ENCODE measurements around the gene NDUFV1.

The NDUFV1 gene

GRCh38 chr11:67640758-67641337 is 34.1 kb downstream of the NDUFV1 start:
- no peak for DNase-seq (ENCODE audit: low read depth)

- DNase-seq (ENCODE audit: low read depth) = no peak
Measured at GRCh38 chr11:67641338-67642172, 34.8 kb downstream of the NDUFV1 start.

GRCh38 chr11:67642173-67643120 is 35.7 kb downstream of the NDUFV1 start:
- DNase-seq (ENCODE audit: low read depth) = no peak

GRCh38 chr11:67644042-67644441 is 37.3 kb downstream of the NDUFV1 start:
- DNase-seq (ENCODE audit: low read depth) = no peak

DNA sequence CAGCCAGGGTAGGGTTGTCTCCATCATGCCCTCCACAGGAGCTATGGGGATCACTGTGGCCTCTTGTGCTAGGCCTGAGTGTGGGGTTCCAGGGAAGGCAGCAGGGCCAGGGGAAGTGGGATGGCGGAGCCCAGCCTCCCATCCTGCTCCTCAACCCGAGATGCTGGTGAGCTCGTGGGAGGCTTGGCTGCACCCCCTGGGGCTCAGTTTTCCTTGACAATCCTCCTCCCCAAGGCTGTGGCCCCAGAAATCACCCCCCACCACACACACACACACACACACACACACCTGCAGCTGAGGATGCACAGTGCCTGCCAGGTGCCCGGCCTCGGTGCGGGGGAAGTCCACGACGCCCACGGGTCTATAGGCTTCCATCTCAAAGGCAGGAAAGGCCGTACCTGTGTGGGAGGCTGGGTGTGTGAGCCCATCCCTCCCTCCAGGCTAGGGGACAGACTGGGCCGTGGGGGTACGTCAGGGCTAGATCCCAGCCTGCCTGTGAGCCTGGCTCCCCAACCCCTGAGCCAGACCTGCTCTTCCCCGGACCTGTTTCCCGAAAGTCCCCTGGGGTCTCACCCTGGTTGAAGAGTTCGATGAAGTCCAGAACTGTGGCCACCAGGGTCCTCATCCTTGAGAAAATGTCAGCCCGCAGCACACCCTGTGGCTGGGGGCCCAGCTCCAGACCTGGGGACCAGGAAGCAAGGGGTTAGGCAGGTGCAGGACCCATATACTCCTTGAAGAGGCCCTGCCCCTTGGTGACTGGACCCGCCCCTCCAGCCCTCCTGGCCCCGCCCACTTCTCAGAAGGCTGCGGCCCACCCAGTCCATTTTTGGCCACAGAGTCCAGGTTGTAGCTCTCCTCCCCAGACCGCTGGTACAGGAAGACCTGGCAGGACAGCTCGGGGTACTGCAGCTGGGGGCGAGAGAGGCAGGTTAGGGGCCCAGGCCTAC is 38.0 kb downstream of the NDUFV1 start:
- no peak for DNase-seq (ENCODE audit: low read depth)

GRCh38 chr11:67645521-67646461 is 39.1 kb downstream of the NDUFV1 start:
- DNase-seq (ENCODE audit: low read depth) = no peak

GRCh38 chr11:67646535-67647336 is 40.0 kb downstream of the NDUFV1 start:
- no peak for DNase-seq (ENCODE audit: low read depth)

GRCh38 chr11:67647471-67647870 is 40.7 kb downstream of the NDUFV1 start:
- DNase-seq (ENCODE audit: low read depth) = no peak

DNA sequence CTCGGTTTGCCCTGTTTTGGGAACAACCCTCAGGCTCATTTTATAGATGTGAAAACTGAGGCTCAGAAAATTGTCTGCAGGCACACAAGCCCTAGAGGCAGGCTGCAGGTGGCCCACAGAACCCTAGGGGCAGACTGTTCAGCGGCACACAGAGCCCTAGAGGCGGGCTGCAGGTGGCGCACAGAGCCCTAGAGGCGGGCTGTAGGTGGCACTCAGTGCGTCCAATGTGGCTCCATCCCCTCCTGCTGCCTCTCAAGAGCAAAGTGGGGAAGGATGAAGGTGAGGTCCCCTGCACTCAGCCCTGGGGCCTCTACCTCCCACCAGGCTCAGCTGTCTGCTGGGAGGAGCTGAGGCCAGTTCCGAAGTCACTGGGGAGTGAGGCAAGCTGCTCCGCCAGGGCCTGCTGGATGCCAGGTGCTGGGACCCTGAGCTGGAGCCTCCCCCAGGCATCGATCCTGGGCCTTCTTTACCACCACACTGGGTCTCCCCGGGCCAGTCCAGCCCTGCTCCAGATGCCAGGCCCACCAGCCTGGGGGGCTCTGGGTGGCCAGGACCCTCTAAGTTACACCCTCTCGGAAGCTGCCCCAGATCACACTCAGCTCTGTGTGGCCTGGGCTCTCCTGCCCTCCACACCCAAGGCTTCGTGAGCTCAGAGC is 41.5 kb downstream of the NDUFV1 start:
- no peak for DNase-seq (ENCODE audit: low read depth)

- DNase-seq (ENCODE audit: low read depth) = no peak
Measured at GRCh38 chr11:67648796-67649613, 42.3 kb downstream of the NDUFV1 start.

- DNase-seq (ENCODE audit: low read depth) = no peak
Measured at GRCh38 chr11:67649634-67650510, 43.1 kb downstream of the NDUFV1 start.

- DNase-seq (ENCODE audit: low read depth) = no peak
Measured at GRCh38 chr11:67651976-67652781, 45.4 kb downstream of the NDUFV1 start.

GRCh38 chr11:67652965-67653845 is 46.5 kb downstream of the NDUFV1 start:
- no peak for DNase-seq (ENCODE audit: low read depth)

GRCh38 chr11:67654225-67654624 is 47.5 kb downstream of the NDUFV1 start:
- no peak for DNase-seq (ENCODE audit: low read depth)

- DNase-seq (ENCODE audit: low read depth) = no peak
Measured at GRCh38 chr11:67656278-67656922, 49.7 kb downstream of the NDUFV1 start.

Data from HS-27A (cell line).